Ectodermal cell (in vitro differentiated cells): ENCODE results near the gene NBAS.
"Not testable (repeated sequence)": the region's sequence is repeated elsewhere in the genome, so short reads cannot be mapped to it uniquely, and the experiment has no call there.

ENCODE experiments used
- H3K27ac ChIP-seq: 2 replicates; pipeline ENCODE4 v1.7.0; 2013; ENCODE audit warnings: mild to moderate bottlenecking, low read depth, low read length; ENCODE audit not compliant: insufficient read depth, poor library complexity, severe bottlenecking
- H3K27me3 ChIP-seq: 2 replicates; pipeline ENCODE4 v1.7.0; 2013; ENCODE audit warnings: mild to moderate bottlenecking, low read length; ENCODE audit not compliant: insufficient read depth, control insufficient read depth, poor library complexity, severe bottlenecking
- H3K36me3 ChIP-seq: one replicate; pipeline ENCODE4 v1.7.0; 2013; ENCODE audit warnings: low read length; ENCODE audit not compliant: control insufficient read depth, insufficient read depth
- H3K4me1 ChIP-seq: one replicate; pipeline ENCODE4 v1.7.0; 2013; ENCODE audit warnings: low read length; ENCODE audit not compliant: control insufficient read depth, insufficient read depth
- H3K4me3 ChIP-seq: 2 replicates; pipeline ENCODE4 v1.7.0; 2013; ENCODE audit warnings: low read depth, low read length, control low read depth; ENCODE audit not compliant: insufficient read depth
- H3K9me3 ChIP-seq: 2 replicates; pipeline ENCODE4 v1.7.0; 2013; ENCODE audit warnings: mild to moderate bottlenecking, low read length, moderate library complexity; ENCODE audit not compliant: control insufficient read depth
- WGBS, 2 experiments: methylation state at CpG; one replicate each; pipeline ENCODE4 v1.1.7; 2013; ENCODE audit warnings: missing lambda C conversion rate in 2 of 2; 5-methylcytosine and 5-hydroxymethylcytosine counted together

The NBAS gene

GRCh38 chr2:15507061-15507460 lies 54.1 kb downstream of the NBAS start:
- Histone ChIP-seq H3K27me3 (no peaks in the 10 kb centered on the region), H3K4me1 (no peaks in the 10 kb centered on the region), H3K4me3 (no peak overlapping the region), H3K36me3 (peaks cover 2% of the 10 kb centered on the region), H3K9me3 (no peaks in the 10 kb centered on the region), H3K27ac (no peak overlapping the region)
- 88 to 100% methylated on average over 1 of the region's 1 CpG for WGBS, 2 experiments

DNA sequence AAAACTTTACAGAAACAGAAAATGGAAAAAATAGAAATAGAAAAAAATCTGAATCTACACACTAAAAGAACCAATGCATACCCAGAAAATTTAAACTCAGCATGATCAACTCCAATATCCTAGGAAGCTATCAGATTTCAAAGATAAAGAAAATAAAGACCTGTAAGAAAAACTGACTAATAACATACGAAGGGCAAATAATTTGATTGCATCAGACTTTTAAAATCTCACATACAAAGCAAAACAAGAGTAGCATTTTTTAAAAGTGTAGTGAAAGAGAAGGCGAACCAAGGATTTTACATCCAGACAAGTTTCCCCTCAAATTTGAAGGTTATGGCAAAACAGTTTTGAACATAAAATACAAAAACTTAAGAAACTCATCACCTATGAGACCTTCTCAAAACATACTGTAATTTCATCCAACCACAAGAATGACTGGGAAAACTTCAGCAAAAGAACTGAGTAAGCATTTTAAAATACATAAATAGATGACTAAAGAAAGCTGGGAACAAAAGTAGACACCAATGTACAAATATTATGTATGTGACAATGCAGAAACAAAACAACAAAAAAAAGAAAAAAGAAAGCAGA lies 54.8 kb downstream of the NBAS start:
- H3K27me3 ChIP-seq = no peaks in the 10 kb centered on the region
- no peak overlapping the region for H3K27ac ChIP-seq
- peaks cover 5% of the 10 kb centered on the region for H3K36me3 ChIP-seq
- no peaks in the 10 kb centered on the region for H3K4me1 ChIP-seq
- no peak overlapping the region for H3K4me3 ChIP-seq
- H3K9me3 ChIP-seq = no peaks in the 10 kb centered on the region
- 67 to 100% methylated on average over 1 of the region's 2 CpGs for WGBS, 2 experiments

DNA sequence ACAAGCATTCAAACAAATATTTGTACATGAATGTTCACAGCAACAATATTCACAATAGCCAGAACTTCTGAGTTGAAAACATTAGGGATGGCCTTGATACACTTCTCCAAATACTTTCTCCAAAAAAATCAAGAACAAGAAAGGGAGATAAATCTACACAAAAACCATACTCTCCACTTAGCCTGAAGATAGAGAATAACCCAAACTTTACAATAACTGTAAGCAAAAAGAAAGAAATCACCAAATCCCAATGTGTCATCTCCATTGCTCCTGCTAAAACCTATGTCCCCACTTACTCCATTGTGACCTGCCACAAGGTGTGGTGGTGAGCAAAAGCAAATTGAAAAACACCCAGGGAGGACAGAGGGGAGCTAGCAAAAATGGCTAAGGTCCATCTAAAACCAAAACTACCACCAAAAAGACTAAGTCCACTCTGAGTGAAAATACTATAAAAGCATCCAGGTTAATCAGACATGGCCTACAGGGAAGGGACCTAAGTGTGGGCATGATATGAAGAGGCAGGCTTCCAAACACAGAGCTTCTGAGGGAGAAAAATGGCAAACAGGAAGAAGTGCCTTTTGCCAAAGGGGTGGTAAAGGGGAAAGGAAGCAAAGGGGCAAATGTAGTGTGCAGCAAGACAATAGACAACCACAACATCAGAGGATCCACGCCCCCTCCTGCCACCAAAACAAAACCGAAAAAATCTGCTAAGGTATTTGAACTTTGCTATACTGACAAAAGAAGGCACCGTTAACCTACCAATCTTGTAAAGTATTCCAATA lies 56.1 kb downstream of the NBAS start:
- Histone ChIP-seq H3K9me3 (no peaks in the 10 kb centered on the region), H3K27me3 (no peaks in the 10 kb centered on the region), H3K4me1 (no peaks in the 10 kb centered on the region), H3K4me3 (no peak overlapping the region), H3K27ac (no peak overlapping the region), H3K36me3 (peaks cover 5% of the 10 kb centered on the region)
- WGBS, 2 experiments = 86 to 93% methylated on average over 3 of the region's 3 CpGs

GRCh38 chr2:15499251-15499650 lies 61.9 kb downstream of the NBAS start:
- H3K27me3 ChIP-seq, H3K27ac ChIP-seq, H3K9me3 ChIP-seq, H3K4me1 ChIP-seq, H3K4me3 ChIP-seq, H3K36me3 ChIP-seq: not testable (repeated sequence)
- WGBS, 2 experiments = 94 to 100% methylated on average over 1 of the region's 1 CpG

GRCh38 chr2:15498554-15498953 lies 62.6 kb downstream of the NBAS start:
- Histone ChIP-seq H3K4me3 (no peak overlapping the region), H3K27ac (no peak overlapping the region), H3K4me1 (no peaks in the 10 kb centered on the region), H3K36me3 (peaks cover 5% of the 10 kb centered on the region), H3K9me3 (no peaks in the 10 kb centered on the region), H3K27me3 (no peaks in the 10 kb centered on the region)
- WGBS, 2 experiments = 90 to 94% methylated on average over 6 of the region's 6 CpGs

DNA sequence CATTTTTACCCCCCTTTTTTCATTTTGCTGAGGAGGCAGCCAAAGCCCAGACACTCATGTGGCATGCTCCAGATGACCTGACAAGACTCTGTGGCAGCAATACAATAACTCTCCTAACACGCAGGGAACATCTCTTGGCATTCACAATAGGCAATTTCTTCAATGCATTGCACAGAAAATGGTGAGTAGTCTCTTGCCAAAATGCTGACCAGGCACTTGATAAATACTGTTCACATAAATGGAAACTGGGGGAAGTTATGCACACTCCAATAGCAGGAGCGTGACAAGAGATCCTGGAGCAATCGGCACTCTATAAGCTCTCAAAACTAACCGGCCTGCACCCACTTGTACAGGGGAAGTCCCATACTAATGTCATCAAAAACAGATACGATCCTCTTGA lies 66.3 kb downstream of the NBAS start:
- Histone ChIP-seq H3K4me1 (no peaks in the 10 kb centered on the region), H3K4me3 (no peak overlapping the region), H3K9me3 (no peaks in the 10 kb centered on the region), H3K36me3 (no peaks in the 10 kb centered on the region), H3K27ac (peak overlapping the region; percentile 16), H3K27me3 (no peaks in the 10 kb centered on the region)
- 94% methylated on average over 5 of the region's 5 CpGs for WGBS, 2 experiments

DNA sequence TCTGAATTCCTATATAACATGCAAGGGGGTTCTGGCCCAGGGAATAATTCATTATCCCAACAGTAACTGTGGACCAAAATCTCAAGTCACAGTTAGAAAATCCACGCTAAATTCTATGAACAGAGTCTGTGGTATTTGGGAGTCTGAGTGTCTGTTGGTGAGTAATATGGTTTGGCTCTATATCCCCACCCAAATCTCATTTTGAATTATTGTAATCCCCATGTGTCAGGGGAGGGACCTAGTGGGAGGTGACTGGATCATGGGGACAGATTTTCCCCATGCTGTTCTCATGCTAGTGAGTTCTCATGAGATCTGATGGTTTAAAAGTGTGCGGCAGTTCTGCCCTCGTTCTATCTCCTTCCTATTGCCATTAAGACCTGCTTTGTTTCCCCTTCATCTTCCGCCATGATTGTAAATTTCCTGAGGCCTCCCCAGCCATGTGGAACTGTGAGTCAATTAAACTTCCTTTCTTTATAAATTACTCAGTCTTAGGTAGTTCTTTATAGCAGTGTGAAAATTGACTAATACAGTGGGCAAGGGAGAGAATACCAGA lies 68.3 kb downstream of the NBAS start:
- 88 to 97% methylated on average over 4 of the region's 4 CpGs for WGBS, 2 experiments
- Histone ChIP-seq H3K36me3 (no peaks in the 10 kb centered on the region), H3K4me3 (no peak overlapping the region), H3K9me3 (no peaks in the 10 kb centered on the region), H3K4me1 (no peaks in the 10 kb centered on the region), H3K27ac (no peak overlapping the region), H3K27me3 (no peaks in the 10 kb centered on the region)

DNA sequence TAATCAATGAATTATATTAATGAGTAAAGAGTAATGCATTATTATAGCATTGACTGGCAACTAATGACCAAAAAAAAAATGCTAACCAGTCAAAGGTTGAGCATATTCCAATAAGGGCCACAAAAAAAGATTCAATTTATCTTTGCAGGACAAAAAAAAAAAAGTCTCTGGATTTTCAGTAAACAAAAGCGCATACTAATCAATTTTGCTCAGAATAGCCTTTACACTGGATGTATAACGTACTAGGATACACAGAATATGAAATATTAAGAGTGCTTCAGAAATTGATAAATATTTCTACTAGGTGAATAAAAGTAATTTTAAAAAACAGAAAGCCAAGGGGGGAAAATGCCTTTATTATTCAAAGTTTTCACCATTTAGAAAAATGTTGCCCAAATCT lies 74.4 kb downstream of the NBAS start:
- Histone ChIP-seq H3K36me3 (no peaks in the 10 kb centered on the region), H3K27ac (no peak overlapping the region)

GRCh38 chr2:15485949-15486348 lies 75.2 kb downstream of the NBAS start:
- Histone ChIP-seq H3K4me3 (no peak overlapping the region), H3K27ac (no peak overlapping the region), H3K36me3 (peaks cover 1% of the 10 kb centered on the region), H3K9me3 (no peaks in the 10 kb centered on the region), H3K4me1 (no peaks in the 10 kb centered on the region), H3K27me3 (no peaks in the 10 kb centered on the region)
- WGBS, 2 experiments = 80 to 84% methylated on average over 5 of the region's 5 CpGs

More for the DNA sequence above, 74.4 kb downstream of the NBAS start:
- Histone ChIP-seq H3K9me3 (no peaks in the 10 kb centered on the region), H3K4me1 (no peaks in the 10 kb centered on the region), H3K27me3 (no peaks in the 10 kb centered on the region), H3K4me3 (no peak overlapping the region)
- 100% methylated on average over 1 of the region's 2 CpGs for WGBS, 2 experiments

- no peaks in the 10 kb centered on the region for H3K4me1 ChIP-seq
- no peaks in the 10 kb centered on the region for H3K27me3 ChIP-seq
- peaks cover 3% of the 10 kb centered on the region for H3K36me3 ChIP-seq
- H3K27ac ChIP-seq = no peak overlapping the region
- no peak overlapping the region for H3K4me3 ChIP-seq
- H3K9me3 ChIP-seq = no peaks in the 10 kb centered on the region
- 99 to 100% methylated on average over 1 to 3 of the region's 3 CpGs for WGBS, 2 experiments
Observed at GRCh38 chr2:15481000-15481399, 80.1 kb downstream of the NBAS start.
